Stimulated activated memory B cell treated with anti-CD40 and anti-IgM and Interleukin-4, amounts not matched to agents 10 μg/mL and 1 μg/mL and 100 μg/mL, for 72 hours (primary cell): Measurements from ENCODE around the gene ZNF212.

Experiments used
- ATAC-seq: fragments of 150-1000 bp; cut with Tn5 transposase; 2 replicates; pipeline ENCODE4 v1.10.0; 2021
- H3K27ac Mint-ChIP-seq: one replicate; pipeline ENCODE4 v1.8.0; 2022; ENCODE audit warnings: mild to moderate bottlenecking, mixed read lengths
- H3K27me3 Mint-ChIP-seq: one replicate; pipeline ENCODE4 v1.8.0; 2022; ENCODE audit warnings: mixed read lengths
- H3K36me3 Mint-ChIP-seq: one replicate; pipeline ENCODE4 v1.8.0; 2022; ENCODE audit warnings: mixed read lengths
- H3K4me1 Mint-ChIP-seq: one replicate; pipeline ENCODE4 v1.8.0; 2022; ENCODE audit warnings: mixed read lengths
- H3K4me3 Mint-ChIP-seq: one replicate; pipeline ENCODE4 v1.8.0; 2022; ENCODE audit warnings: mild to moderate bottlenecking, moderate library complexity, mixed read lengths
- H3K9me3 Mint-ChIP-seq: one replicate; pipeline ENCODE4 v1.8.0; 2022; ENCODE audit warnings: mixed read lengths

The ZNF212 gene

DNA sequence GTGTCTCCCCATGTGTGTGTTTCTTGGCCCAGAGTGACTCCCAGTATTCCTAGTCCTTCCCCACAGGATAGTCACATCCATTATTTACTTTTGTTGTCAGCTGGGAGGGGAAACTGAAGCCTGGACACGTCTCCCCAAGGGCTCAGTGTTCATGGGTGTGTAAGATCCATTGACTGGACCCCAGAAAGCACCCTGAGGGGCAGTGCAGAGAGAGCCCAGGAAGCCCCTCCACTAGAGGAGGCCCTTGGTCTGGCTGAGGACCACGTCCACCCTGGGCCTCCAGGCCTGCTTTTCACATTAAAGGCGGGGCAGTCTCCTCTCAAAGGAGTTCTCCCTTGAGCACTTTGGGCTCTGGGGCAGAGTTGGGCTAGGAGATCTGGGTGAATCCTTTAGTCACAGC is 43.9 kb downstream of the ZNF212 start:
- Mint-ChIP-seq H3K4me3 (no peak overlapping the region), H3K4me1 (peaks cover 32% of the 10 kb centered on the region), H3K27ac (no peak overlapping the region), H3K36me3 (peaks cover 44% of the 10 kb centered on the region), H3K27me3 (no peaks in the 10 kb centered on the region), H3K9me3 (no peaks in the 10 kb centered on the region)
- ATAC-seq = no peak

DNA sequence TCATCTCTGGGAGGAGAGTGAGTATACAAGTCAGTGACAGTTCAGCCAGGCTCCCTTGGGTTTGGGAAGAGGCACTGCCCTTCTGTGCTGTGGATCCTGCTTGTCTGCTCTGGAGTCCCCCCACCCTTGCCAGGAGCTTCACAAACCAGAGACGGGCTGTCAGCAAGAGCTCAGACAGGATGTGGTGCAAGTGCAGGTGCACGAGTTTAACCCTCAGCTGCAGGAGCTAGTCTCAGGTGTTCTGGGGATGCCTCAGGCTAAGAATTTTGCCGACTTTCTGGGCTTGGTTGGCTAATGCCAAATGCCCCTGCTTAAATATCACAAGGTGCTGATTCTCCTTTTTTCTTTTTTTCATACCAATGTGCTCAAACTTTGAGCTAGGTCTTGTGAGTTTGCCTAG is 44.9 kb downstream of the ZNF212 start:
- Mint-ChIP-seq H3K9me3 (no peaks in the 10 kb centered on the region), H3K36me3 (peaks cover 37% of the 10 kb centered on the region), H3K27ac (peak overlapping the region; percentile 81), H3K27me3 (no peaks in the 10 kb centered on the region), H3K4me1 (peaks cover 32% of the 10 kb centered on the region), H3K4me3 (peak overlapping the region; percentile 90)
- ATAC-seq = no peak

DNA sequence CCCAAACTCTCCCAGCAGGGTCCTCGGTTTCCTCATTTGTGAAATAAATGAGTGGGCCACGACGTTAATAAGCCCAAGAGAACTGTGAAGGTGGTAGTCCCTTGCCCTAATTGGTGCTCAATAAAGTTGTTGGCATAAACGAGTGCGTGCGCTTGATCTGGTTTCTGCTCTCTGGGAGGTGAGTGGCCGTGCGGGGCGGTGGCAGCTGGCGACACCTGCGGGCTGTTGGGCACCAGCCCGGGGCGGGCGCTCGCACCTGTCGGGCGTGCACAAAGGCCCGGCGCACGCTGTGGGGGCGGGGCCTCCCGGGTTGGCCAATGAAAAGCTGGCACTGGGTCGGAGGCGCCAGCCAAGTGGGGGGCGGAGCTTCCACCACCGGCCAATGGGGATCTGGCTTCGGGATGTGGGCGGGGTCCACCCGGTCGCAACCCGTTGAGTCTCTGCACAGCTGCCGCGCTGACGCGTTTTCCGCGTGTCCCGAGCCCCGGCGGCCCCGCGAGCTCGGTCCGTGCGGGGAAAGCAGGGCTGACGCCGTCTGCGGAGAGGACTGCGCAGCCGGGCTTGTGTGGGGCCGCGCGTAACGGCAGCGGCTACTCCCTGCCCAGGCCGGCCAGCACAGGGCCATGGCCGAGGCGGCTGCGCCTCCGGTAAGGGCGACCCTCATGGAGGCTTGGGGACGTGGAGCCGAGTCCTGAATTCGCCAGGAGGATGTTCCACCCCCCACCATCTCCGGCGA is 45.6 kb downstream of the ZNF212 start:
- H3K4me1 Mint-ChIP-seq = peaks cover 32% of the 10 kb centered on the region
- peak overlapping the region; percentile 81 for H3K27ac Mint-ChIP-seq

DNA sequence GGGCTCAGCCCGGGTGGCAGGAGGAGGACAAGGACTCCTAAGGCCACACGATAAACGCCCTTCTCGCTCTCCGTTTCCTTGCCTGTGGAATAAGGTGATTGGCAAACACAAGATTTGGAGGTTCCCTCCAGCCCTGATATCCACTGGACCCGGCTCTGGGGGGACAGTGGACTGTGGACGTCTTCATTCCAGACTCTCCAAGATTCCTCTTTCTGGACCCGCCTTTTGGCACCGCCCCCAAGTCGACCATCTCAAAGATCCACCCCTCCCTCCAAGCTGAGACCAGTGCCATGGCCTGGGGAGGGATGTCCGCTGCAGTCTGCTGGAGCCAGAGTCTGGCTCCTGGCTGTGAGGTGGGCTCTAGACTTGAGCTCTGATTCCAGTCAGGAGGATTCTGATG is 46.2 kb downstream of the ZNF212 start:
- no peaks in the 10 kb centered on the region for H3K27me3 Mint-ChIP-seq
- peak overlapping the region; percentile 81 for H3K27ac Mint-ChIP-seq
- ATAC-seq = no peak
- peaks cover 34% of the 10 kb centered on the region for H3K4me1 Mint-ChIP-seq
- no peaks in the 10 kb centered on the region for H3K9me3 Mint-ChIP-seq
- peak overlapping the region; percentile 90 for H3K4me3 Mint-ChIP-seq
- peaks cover 29% of the 10 kb centered on the region for H3K36me3 Mint-ChIP-seq

More for the DNA sequence above, 45.6 kb downstream of the ZNF212 start:
- H3K36me3 Mint-ChIP-seq = peaks cover 33% of the 10 kb centered on the region
- H3K9me3 Mint-ChIP-seq = no peaks in the 10 kb centered on the region
- H3K4me3 Mint-ChIP-seq = peak overlapping the region; percentile 90
- ATAC-seq = peak; percentile 98
- H3K27me3 Mint-ChIP-seq = no peaks in the 10 kb centered on the region

DNA sequence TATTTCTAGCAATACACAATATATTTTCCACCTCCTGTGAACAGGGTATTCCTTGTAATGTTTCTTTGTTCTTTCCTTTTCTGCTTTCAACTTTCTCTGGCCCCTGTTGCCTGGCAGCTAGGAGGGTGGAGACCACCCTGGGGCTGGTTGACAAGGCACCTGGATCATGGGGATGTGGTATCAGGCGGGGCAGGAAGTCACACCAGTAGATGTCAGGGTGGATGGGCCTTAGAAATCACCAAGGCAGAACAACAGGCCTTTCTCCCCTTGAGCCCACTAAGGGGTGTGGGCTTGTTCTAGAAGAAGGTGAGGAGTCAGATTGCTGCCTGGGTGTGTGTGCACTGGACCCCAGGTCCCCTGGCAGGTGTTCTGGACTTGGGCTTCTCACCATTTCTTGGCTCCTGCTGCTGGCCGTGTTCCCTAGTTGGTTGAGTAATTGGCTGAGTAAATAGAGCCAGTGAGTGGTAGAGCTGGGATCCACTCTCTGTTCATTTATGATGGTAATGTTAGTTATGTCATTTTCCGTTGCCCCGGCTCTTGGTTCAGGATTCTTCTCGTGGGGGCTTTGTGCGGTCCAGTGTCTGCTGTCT is 47.5 kb downstream of the ZNF212 start:
- no peaks in the 10 kb centered on the region for H3K27me3 Mint-ChIP-seq
- H3K36me3 Mint-ChIP-seq = peaks cover 24% of the 10 kb centered on the region
- no peak for ATAC-seq
- no peak overlapping the region for H3K4me3 Mint-ChIP-seq
- no peak overlapping the region for H3K27ac Mint-ChIP-seq
- peaks cover 38% of the 10 kb centered on the region for H3K4me1 Mint-ChIP-seq
- H3K9me3 Mint-ChIP-seq = no peaks in the 10 kb centered on the region

DNA sequence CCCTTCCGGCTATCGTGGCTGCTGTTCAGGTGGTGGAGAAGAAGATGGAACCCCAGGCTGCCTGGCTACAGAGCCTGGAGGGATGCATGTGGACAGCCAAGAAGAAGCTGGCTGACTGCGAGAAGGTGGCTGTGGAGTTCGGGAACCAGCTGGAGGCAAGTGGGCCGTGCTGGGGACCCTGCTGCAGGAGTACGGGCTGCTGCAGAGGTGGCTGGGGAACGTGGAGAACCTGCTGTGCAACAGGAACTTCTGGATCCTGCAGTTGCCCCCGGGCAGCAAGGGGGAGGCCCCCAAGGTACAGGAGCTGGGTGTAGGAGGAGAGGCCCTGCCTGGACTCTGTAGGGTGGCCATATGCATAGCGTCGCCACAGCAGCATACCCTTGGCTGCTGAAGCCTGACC is 48.2 kb downstream of the ZNF212 start:
- Mint-ChIP-seq H3K4me3 (no peak overlapping the region), H3K9me3 (no peaks in the 10 kb centered on the region), H3K27ac (no peak overlapping the region), H3K4me1 (peaks cover 38% of the 10 kb centered on the region), H3K36me3 (peaks cover 19% of the 10 kb centered on the region), H3K27me3 (no peaks in the 10 kb centered on the region)
- ATAC-seq = no peak

DNA sequence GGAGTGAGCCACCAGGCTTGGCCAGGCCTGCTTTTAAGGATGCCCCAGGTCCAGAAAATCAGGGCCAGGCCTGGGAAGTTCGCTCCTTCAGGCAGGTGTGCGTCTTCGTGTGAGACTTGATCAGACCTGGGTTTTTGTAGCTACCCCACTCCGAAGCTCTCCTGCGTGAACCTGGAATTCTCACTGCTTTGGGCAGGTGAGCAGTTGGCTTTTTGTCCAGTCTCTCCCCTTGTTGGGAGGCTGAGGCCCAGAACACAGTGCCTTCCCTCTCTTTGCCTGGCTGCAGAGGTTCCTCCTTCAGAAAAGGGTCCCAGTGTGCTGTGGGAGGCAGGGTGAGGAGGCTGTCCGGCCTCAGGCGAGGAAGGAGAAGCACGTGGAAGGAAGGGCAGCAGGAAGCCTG is 49.8 kb downstream of the ZNF212 start:
- Mint-ChIP-seq H3K36me3 (peaks cover 28% of the 10 kb centered on the region), H3K9me3 (no peaks in the 10 kb centered on the region), H3K4me3 (no peak overlapping the region), H3K27ac (no peak overlapping the region), H3K27me3 (no peaks in the 10 kb centered on the region), H3K4me1 (peaks cover 34% of the 10 kb centered on the region)
- ATAC-seq = no peak

DNA sequence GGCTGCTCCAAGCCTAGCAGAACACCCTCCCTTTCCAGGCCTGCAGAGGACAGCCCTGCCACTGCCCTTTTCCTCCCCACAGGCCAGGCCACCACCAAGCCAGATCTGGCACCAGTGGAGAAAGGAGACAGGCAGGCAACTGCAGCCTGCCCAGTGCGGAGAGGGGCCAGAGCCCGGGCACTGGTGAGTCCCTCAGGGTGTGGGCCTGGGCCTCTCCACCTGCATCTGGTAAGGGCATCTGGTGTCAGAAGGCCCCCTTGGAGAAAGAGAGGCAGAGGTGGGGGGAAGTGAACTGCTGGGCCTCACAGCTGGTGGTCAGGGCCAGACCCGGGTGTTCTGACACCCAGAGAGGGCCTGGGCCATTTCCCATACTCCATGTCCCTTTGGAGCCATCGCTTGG is 50.4 kb downstream of the ZNF212 start:
- Mint-ChIP-seq H3K27ac (no peak overlapping the region), H3K27me3 (no peaks in the 10 kb centered on the region), H3K36me3 (peaks cover 32% of the 10 kb centered on the region), H3K9me3 (no peaks in the 10 kb centered on the region), H3K4me3 (no peak overlapping the region), H3K4me1 (peaks cover 28% of the 10 kb centered on the region)
- ATAC-seq = no peak

DNA sequence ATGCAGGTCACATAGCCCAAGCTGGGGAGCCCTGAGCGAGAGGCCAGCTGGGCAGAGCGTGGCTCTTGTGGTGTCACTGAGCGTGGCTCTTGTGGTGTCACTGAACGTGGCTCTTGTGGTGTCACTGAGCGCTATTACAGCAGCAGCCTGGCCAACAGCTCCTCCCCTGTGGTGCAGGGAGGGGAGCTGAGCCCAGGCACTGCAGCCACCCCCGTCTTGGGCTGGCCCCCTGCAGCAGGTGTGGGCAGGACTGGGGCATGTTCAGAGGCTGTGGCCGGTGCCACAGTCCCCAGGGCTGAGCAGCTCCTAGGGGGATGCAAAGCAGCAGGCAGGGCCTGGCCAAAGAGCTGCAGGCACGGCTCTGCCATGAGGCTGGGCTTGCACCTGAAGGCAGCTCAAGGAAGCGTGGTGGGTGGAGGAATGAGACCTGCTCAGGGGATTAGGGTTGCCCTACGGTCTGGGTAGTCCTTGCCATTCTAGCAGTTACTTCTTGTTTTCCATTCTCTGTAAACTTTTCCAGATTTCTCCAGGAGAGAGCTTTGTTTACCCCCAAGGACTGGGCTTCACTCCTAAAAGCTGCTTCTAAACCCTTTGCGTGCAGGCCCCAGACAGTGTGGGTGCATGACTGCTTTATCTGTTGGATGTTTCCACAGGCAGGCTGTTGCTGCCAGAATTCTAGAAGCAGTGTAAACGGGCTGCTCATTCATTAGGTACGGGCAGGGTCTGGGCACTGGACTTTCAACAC is 51.8 kb downstream of the ZNF212 start:
- no peak for ATAC-seq
- no peak overlapping the region for H3K27ac Mint-ChIP-seq
- H3K4me3 Mint-ChIP-seq = no peak overlapping the region
- peaks cover 35% of the 10 kb centered on the region for H3K36me3 Mint-ChIP-seq
- H3K27me3 Mint-ChIP-seq = no peaks in the 10 kb centered on the region
- no peaks in the 10 kb centered on the region for H3K9me3 Mint-ChIP-seq
- peaks cover 14% of the 10 kb centered on the region for H3K4me1 Mint-ChIP-seq

DNA sequence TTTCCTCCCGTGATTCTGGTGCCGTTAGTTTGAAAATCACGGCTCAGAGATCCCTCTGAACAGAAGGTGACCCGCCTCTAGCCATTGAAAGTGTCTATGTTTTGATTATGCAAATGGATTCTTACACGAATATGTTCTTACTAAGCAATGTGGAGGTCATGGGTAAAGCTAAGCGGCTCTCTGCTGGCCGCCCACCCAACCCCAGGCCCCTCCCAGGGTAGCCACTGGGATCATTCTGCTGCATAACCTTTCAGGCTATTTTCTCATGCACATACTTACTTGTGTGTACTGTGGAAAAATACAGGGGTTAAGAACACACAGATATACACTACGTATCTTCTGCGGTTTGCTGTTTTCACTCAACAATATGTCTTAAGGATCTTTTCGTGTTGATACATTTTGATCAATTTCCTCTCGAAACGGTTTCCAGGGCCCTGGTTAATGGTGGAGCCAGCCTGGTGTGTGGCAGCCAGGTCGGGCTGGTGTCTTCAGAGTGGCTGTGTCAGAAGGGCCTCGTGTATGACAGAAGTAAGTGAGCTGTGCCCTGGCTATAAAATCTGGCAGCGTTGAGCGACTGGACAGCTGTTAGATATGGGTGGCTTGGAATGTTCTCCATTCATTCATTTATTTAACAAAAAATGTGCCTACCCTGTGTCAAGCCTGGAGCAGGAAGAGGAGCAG is 52.5 kb downstream of the ZNF212 start:
- Mint-ChIP-seq H3K4me3 (no peak overlapping the region), H3K27ac (no peak overlapping the region), H3K36me3 (peaks cover 35% of the 10 kb centered on the region), H3K4me1 (peaks cover 9% of the 10 kb centered on the region), H3K9me3 (no peaks in the 10 kb centered on the region), H3K27me3 (no peaks in the 10 kb centered on the region)
- no peak for ATAC-seq

DNA sequence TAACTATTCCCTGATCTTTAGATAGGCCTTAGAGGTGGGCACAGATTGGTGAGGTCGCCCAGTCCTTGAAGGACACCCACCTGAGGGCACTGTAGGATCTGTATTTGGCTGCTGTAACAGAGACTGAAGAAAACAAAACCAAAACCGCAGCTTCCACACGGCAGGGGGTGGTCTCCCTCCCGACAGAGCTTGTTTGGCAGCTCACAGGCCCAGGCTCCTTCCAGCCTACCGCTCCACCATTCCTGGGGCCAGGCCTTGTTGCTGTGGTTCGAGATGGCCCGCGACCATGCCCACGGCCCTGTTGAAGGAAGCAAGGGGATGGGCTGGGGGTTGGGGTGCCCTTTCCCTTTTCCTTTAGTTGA is 53.0 kb downstream of the ZNF212 start:
- no peak for ATAC-seq
- Mint-ChIP-seq H3K9me3 (no peaks in the 10 kb centered on the region), H3K4me3 (no peak overlapping the region), H3K4me1 (peaks cover 11% of the 10 kb centered on the region), H3K27me3 (no peaks in the 10 kb centered on the region), H3K27ac (no peak overlapping the region), H3K36me3 (peaks cover 32% of the 10 kb centered on the region)

DNA sequence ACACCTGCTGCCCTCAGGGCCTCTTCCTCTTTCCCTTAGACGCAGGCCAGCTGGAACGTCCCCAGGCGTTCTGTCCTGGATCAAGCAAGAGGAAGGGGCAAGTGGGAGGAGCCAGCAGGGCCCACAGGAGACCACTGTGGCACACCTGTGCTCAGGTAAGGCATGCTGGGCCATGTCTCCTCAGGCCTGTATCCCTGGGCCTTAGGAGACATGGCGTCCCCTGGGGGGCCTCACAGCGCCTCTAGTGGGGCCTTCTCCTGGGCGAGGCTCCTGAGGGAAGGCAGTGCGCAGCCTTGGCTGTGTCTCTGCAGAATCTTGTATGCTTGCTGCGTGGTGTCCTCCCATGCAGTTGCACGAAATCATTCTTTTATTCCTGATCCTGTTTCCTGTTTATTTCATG is 53.9 kb downstream of the ZNF212 start:
- no peak overlapping the region for H3K4me3 Mint-ChIP-seq
- no peaks in the 10 kb centered on the region for H3K9me3 Mint-ChIP-seq
- H3K4me1 Mint-ChIP-seq = peaks cover 11% of the 10 kb centered on the region
- peaks cover 29% of the 10 kb centered on the region for H3K36me3 Mint-ChIP-seq
- H3K27ac Mint-ChIP-seq = no peak overlapping the region
- no peak for ATAC-seq
- H3K27me3 Mint-ChIP-seq = no peaks in the 10 kb centered on the region

DNA sequence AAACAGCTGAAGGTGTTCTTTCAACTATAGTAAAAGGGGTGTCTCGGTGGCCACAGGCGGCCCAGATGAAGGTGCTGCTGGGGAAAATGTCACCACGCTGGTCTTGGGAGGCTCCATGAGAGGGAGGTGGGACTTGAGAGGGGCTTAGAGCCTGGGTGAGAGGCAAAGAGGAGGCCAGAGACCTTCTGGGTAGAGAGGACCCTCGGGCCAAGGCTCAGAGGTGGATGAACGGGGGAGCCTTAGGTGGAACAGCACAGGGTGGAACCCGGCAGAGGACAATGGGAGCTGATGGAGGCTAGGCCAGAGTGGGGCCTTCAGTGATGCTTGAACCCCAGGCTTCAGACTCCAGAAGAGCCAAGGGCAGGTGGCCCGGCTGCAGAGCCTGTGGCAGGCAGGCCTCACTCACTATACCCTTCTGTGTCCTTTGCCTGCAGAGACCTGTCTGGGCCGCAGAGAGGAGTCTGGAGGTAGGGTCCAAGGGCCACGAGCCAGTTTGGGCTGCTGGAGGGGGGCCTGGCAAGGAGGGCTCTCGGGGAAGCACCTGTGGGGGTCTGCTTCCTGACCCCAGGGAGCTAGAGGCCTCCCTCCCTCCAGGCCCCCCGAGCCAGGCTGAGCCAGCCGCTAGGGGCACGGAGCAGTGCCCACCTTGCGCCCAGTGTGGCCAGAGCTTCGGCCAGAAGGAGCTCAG is 54.6 kb downstream of the ZNF212 start:
- H3K4me3 Mint-ChIP-seq = no peak overlapping the region
- H3K27ac Mint-ChIP-seq = no peak overlapping the region
- peaks cover 11% of the 10 kb centered on the region for H3K4me1 Mint-ChIP-seq
- no peak for ATAC-seq
- H3K27me3 Mint-ChIP-seq = no peaks in the 10 kb centered on the region
- peaks cover 25% of the 10 kb centered on the region for H3K36me3 Mint-ChIP-seq
- H3K9me3 Mint-ChIP-seq = peaks cover 5% of the 10 kb centered on the region

DNA sequence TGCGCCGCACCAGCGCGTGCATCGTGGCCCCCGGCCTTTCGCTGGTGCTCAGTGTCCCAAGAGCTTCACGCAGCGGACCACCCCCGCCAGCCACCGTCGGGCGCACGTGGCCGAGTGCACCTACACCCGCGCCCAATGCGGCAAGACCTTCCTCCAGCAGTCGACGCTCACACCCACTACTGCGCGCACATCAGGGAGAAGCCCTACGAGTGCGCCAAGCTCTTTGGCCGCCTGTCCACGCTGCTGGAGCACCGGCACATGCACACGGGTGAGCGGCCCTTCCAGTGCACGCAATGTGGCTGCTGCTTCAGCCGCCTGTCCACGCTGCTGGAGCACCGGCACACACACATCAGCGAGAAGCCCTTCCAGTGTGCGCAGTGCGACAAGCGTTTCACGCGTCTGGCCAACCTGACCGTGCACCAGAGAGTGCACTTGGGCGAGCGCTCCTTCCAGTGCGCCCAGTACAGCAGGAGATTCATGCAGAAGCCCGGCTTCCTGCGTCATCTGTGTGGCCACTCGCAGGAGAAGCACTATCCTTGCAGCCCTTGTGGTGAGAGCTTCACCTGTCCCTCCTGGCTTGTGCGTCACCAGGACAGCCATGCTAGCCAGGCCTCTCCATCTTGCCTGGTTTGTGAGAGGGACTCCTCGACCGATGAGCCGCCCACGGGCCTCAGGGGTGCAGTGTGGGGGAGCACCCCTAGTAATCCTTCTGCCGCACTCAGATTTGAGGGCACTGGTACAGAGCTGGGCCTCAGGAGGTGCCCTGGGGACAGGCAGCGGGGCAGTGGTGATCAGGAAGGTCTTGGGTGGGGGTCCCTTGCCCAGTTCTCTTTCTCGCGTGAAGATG is 55.4 kb downstream of the ZNF212 start:
- ATAC-seq = no peak
- peaks cover 11% of the 10 kb centered on the region for H3K4me1 Mint-ChIP-seq
- no peak overlapping the region for H3K4me3 Mint-ChIP-seq
- H3K27me3 Mint-ChIP-seq = no peaks in the 10 kb centered on the region
- peaks cover 25% of the 10 kb centered on the region for H3K36me3 Mint-ChIP-seq
- no peak overlapping the region for H3K27ac Mint-ChIP-seq
- H3K9me3 Mint-ChIP-seq = peaks cover 5% of the 10 kb centered on the region
